Prostate gland (tissue), 2 donors: ENCODE measurements around the gene ZMYND8. TPM values are rescaled to one million over a fixed set of nuclear protein-coding genes. Genes with fewer than 3 reads are reported as not detected.

Source experiments
- DNase-seq: peaks from one replicate; pipeline ENCODE4 v3.0.0-alpha.2; 2019; ENCODE audit warnings: low spot score
- H3K27ac ChIP-seq, 2 donors: fragments of 200-600 bp; sonication (generic); 2 replicates each; pipeline ENCODE4 v1.5.1; 2017 to 2019
- H3K27me3 ChIP-seq: fragments of 200-600 bp; sonication (generic); replicated peaks from 2 replicates; pipeline ENCODE4 v1.5.1; 2019; ENCODE audit not compliant: insufficient read depth
- H3K36me3 ChIP-seq, 2 donors: fragments of 200-600 bp; sonication (generic); 1 replicate in 1 of 2; 2 replicates in 1 of 2; pipeline versions ENCODE4 v1.5.1 to v1.8.1; 2017 to 2019
- H3K4me1 ChIP-seq: fragments of 200-600 bp; sonication (generic); replicated peaks from 2 replicates; pipeline ENCODE4 v1.5.1; 2019
- H3K4me3 ChIP-seq, 2 donors: fragments of 200-600 bp; sonication (generic); 2 replicates each; pipeline ENCODE4 v1.5.1; 2017 to 2019
- H3K9me3 ChIP-seq: fragments of 200-600 bp; sonication (generic); 2 replicates; pipeline ENCODE4 v1.5.1; 2017
- CTCF ChIP-seq, 4 experiments: fragments of 200-600 bp in 2 of 4; fragments of 450-650 bp in 2 of 4; sonication (generic) in 2 of 4; IDR thresholded peaks; 1 replicate in 3 of 4; 2 replicates in 1 of 4; pipeline ENCODE4 v1.5.1; 2016 to 2019; ENCODE audit warnings: antibody characterized with exemption in 4 of 4, mild to moderate bottlenecking in 2 of 4, moderate library complexity in 2 of 4
- POLR2A ChIP-seq: fragments of 450-650 bp; IDR thresholded peaks from one replicate; pipeline ENCODE4 v1.6.1; 2016; ENCODE audit warnings: antibody characterized with exemption, mild to moderate bottlenecking
- POLR2AphosphoS5 ChIP-seq: sonication (generic); formaldehyde crosslinking; IDR thresholded peaks from one replicate; pipeline ENCODE4 v1.6.1; 2017; ENCODE audit warnings: antibody characterized with exemption
- WGBS: methylation state at CpG from one replicate; pipeline ENCODE4 v1.1.5; 2018; 5-methylcytosine and 5-hydroxymethylcytosine counted together
- intact Hi-C: fragments of 100-400 bp; cut with DNase I; formaldehyde crosslinking; loops from one replicate; pipeline ENCODE4 v1.14.2; 2022
- total RNA-seq, 2 donors: library from RNA; depleted of rRNA; stranded (reverse); fragments of >200 nt; gene quantifications; one replicate each; pipeline ENCODE4 v1.1.0, GENCODE V29; 2016

The ZMYND8 gene
- total RNA-seq, 2 donors from 2014 or later: 19.9 to 70.9 TPM

GRCh38 chr20:47167846-47168245 lies 188.7 kb downstream of the ZMYND8 start:
- Histone ChIP-seq H3K9me3 (no peaks in the 10 kb centered on the region), H3K36me3 (peaks cover 0 to 8% of the 10 kb centered on the region in 2 donors), H3K27me3 (no peaks in the 10 kb centered on the region), H3K4me1 (no peaks in the 10 kb centered on the region), H3K27ac (no peak overlapping the region), H3K4me3 (no peak overlapping the region)
- no peak for DNase-seq
- intact Hi-C loops: no loop called here
- TF ChIP-seq CTCF (IDR thresholded peaks at IDR 0.05) (no peak), POLR2AphosphoS5 (no peak)
- WGBS: 91% methylated on average over 9 of the region's 9 CpGs

- Histone ChIP-seq H3K27me3 (no peaks in the 10 kb centered on the region), H3K4me3 (no peak overlapping the region)
- intact Hi-C loops: no loop called here
Observed at GRCh38 chr20:47165376-47165865, 191.1 kb downstream of the ZMYND8 start.

GRCh38 chr20:47164140-47164539 lies 192.4 kb downstream of the ZMYND8 start:
- no peaks in the 10 kb centered on the region for H3K9me3 ChIP-seq
- H3K4me3 ChIP-seq: no peak overlapping the region
- TF ChIP-seq CTCF (IDR thresholded peaks at IDR 0.05): no peak
- no peak for TF ChIP-seq POLR2A
- TF ChIP-seq POLR2AphosphoS5: no peak
- WGBS: 85% methylated on average over 13 of the region's 13 CpGs
- no peak overlapping the region for H3K27ac ChIP-seq
- no peaks in the 10 kb centered on the region for H3K36me3 ChIP-seq
- intact Hi-C loops: no loop called here
- H3K4me1 ChIP-seq: no peaks in the 10 kb centered on the region
- H3K27me3 ChIP-seq: no peaks in the 10 kb centered on the region
- DNase-seq: no peak

More at GRCh38 chr20:47165376-47165865, 191.1 kb downstream of the ZMYND8 start:
- DNase-seq: no peak
- TF ChIP-seq POLR2AphosphoS5 (no peak), CTCF (IDR thresholded peaks at IDR 0.05) (no peak), POLR2A (no peak)
- Histone ChIP-seq H3K4me1 (no peaks in the 10 kb centered on the region), H3K9me3 (no peaks in the 10 kb centered on the region), H3K27ac (no peak overlapping the region), H3K36me3 (no peaks in the 10 kb centered on the region)
- 93% methylated on average over 4 of the region's 4 CpGs for WGBS

GRCh38 chr20:47161411-47161810 lies 195.1 kb downstream of the ZMYND8 start:
- intact Hi-C loops: no loop called here
- Histone ChIP-seq H3K4me1 (no peaks in the 10 kb centered on the region), H3K27ac (no peak overlapping the region), H3K27me3 (no peaks in the 10 kb centered on the region), H3K9me3 (no peaks in the 10 kb centered on the region), H3K36me3 (no peaks in the 10 kb centered on the region), H3K4me3 (no peak overlapping the region)
- no peak for DNase-seq
- 96% methylated on average over 10 of the region's 10 CpGs for WGBS
- no peak for TF ChIP-seq POLR2A
- TF ChIP-seq POLR2AphosphoS5: no peak
- TF ChIP-seq CTCF (IDR thresholded peaks at IDR 0.05): no peak

- 93% methylated on average over 14 of the region's 14 CpGs for WGBS
- Histone ChIP-seq H3K27ac (no peak overlapping the region), H3K27me3 (no peaks in the 10 kb centered on the region), H3K9me3 (no peaks in the 10 kb centered on the region), H3K36me3 (no peaks in the 10 kb centered on the region), H3K4me3 (no peak overlapping the region), H3K4me1 (no peaks in the 10 kb centered on the region)
- TF ChIP-seq POLR2A: no peak
- no peak for TF ChIP-seq POLR2AphosphoS5
- no peak for TF ChIP-seq CTCF (IDR thresholded peaks at IDR 0.05)
- intact Hi-C loops: no loop called here
- no peak for DNase-seq
Observed at GRCh38 chr20:47160992-47161391, 195.5 kb downstream of the ZMYND8 start.
